ENCODE data around the gene COG3.

- TF ChIP-seq CTCF (IDR thresholded peaks at IDR 0.05; ENCODE audit: low read length): no peak
- TF ChIP-seq EZH2phosphoT487 (IDR thresholded peaks at IDR 0.05; ENCODE audit: low read length): no peak
Measured at GRCh38 chr13:45565331-45565730, 100.6 kb downstream of the COG3 start.

All from MM.1S (cell line).